ENCODE measurements around the gene SH3GL1. TPM values are rescaled to one million over a fixed set of nuclear protein-coding genes. Genes with fewer than 3 reads are reported as not detected.

The SH3GL1 gene
- total RNA-seq = 10 to 100 TPM; 78.2 to 79.6 TPM

DNA sequence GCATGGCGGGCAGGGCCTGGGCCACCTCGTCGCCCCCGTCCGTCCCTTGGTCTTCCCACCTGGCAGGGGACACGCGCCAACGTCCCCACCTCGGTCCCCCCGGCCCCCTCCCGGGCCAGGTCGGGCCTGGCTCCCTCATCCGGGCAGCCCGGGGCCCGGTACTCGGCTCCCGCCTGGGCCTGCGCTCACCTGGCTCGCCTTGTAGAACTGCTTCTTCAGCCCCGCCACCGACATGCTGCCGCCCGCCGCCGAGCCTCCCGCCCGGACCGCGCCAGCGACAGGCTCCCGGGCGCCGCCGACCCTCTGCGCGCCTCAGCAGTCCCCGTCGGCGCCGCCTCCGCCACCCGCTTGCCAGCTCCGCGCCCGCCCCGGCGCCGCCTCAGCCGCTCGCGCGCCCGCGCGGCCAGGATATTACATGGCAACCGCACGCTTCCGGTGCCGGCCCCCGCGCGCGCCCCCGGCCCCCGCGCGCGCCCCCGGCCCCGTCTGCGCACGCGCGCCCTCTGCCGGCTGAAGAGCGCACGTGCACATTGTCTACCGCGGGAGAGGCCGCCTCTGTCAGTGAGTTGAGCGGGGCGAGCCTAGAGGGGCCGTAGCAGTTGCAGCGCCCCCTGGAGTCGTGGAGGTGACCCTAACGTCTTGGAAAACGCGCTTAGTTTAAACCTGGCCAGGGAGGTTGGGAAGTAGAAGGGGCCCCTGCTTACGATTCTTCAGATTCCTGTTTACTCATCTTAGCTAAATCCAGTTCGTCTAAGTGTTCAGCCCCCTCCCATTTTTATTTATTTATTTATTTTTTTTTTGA, at the start of gene SH3GL1:
Gene SH3GL1 (minus strand): TSS at position 413 of the 802 bp plus-strand sequence. CDS start 179 bp downstream, at position 234.

DNA sequence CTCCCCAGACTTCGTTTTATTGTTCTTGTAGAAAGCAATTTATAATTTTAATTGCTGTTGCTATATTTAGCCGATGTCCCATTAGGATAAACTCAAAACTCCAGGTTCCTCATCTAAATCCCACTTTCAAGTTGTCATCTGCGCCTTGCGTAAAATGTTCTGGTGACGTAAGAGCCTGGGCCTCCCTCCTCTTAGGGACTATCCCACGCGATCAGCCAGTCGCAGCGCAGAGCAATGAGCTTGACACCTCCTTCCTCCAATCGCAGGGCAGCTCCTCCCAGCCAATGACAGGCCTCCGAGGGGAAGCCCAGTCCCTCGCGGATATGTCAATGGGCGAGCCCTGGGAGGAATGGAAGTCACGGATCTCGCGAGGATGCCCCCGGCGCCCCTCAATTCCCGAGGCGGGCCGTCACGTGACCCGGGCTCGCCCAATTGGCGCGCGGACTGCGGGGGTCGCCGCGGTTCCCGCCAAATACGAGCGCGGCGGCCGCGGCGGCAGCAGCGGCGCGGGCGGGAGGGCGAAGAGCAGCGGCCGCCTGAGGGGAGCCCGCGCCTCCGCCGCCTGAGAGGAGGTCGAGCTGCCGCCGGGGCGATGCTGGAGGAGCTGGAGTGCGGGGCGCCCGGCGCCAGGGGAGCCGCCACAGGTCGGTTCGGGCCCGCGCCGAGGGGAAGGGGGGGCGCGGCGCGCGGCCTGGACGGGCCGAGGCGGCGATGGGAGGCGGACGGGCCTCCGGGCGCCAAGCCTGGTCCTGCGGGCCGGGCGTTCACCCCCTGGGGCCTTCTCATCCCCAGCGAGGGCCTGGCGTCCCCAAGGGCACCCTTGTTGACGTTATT, 2.0 kb upstream of the SH3GL1 start, which contains the start of gene CHAF1A:
Gene CHAF1A (plus strand): TSS at position 470 of the 834 bp plus-strand sequence. CDS start 123 bp downstream, at position 593.

GRCh38 chr19:4343370-4344307, 56.7 kb downstream of the SH3GL1 start, which contains the start of gene MPND:
Gene MPND (plus strand): TSS chr19:4343562. CDS start chr19:4343594, 32 bp downstream.

DNA sequence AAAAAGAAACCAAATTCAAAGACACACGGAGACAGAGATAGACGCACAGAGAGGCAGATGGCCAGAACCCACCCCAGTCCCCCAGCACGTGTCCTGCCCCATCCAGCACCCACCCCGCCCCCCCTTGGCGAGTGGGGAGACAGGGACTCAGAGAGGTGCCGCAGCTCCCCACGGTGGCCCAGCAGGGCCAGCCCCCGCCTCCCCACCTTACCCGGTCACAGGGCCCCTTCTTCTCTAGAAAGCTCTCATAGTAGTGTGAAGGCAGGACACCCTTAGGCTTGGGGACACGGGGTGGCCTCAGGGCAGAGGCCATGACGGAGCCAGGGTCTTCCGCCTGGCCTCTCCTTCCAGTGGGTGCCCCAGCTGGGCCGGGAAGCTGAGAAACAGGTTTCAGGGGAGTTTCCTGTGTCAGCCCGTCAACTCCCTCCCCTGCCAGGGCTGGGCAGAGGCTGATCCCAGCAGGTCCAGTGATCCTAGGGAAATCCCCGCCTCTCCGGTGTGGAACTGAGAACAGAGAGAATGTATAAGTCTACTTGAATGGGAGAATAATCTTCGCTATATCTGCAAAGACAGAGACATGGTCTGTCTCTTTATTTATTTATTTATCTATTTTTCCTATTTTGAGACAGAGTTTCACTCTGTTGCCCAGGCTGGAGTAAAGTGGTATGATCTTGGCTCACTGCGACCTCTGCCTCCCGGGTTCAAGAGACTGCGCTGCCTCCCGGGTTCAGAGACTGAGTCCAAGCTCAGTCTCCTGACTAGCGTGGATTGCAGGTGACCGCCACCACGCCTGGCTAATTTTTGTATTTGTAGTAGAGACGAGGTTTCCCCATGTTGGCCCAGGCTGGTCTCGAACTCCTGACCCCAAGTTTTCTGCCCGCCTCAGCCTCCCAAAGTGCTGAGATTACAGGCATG, 61.6 kb downstream of the SH3GL1 start, which contains the start of gene STAP2:
Gene STAP2 (minus strand): TSS at position 387 of the 915 bp plus-strand sequence. CDS start 74 bp downstream, at position 313.

Small RNA genes lying within 50 kb of the gene (microRNA-seq; reads per million reads assigned to microRNA genes)
- gene MIR4746 (ENCODE audit: borderline microRNAs expressed, borderline replicate concordance) = 6.5 reads per million, percentile 35 among the genes with 10 or more reads in this experiment

Other genes starting within 250 kb of the SH3GL1 start
- under 1 TPM in 1 of 2 experiments, not detected in 1; 0.17 TPM for gene CREB3L3, start 246.9 kb downstream of the SH3GL1 start, total RNA-seq
- gene SIRT6, start 218.0 kb downstream of the SH3GL1 start, total RNA-seq = 10 to 100 TPM; 30.8 to 35.0 TPM
- 1 to 10 TPM; 1.0 to 1.1 TPM for gene ANKRD24, start 217.9 kb downstream of the SH3GL1 start, total RNA-seq
- under 1 TPM in 1 of 2 experiments, not detected in 1; 0.40 TPM for gene EBI3, start 171.0 kb downstream of the SH3GL1 start, total RNA-seq
- gene YJU2, start 153.5 kb downstream of the SH3GL1 start, total RNA-seq = 10 to 100 TPM; 26.0 TPM
- not detected for gene SHD, start 121.3 kb downstream of the SH3GL1 start, total RNA-seq
- 10 to 100 TPM; 50.3 to 53.2 TPM for gene TMIGD2, start 98.2 kb downstream of the SH3GL1 start, total RNA-seq
- 1 to 10 TPM; 9.5 to 9.6 TPM for gene FSD1, start 95.9 kb downstream of the SH3GL1 start, total RNA-seq
- 10 to 100 TPM; 11.3 to 11.4 TPM for gene STAP2, start 61.7 kb downstream of the SH3GL1 start, total RNA-seq
- 10 to 100 TPM; 19.3 to 20.4 TPM for gene MPND, start 57.0 kb downstream of the SH3GL1 start, total RNA-seq
- gene CHAF1A, start 2.1 kb upstream of the SH3GL1 start, total RNA-seq = 10 to 100 TPM; 54.9 to 60.0 TPM
- 10 to 100 TPM; 50.0 to 57.5 TPM for gene UBXN6, start 57.2 kb upstream of the SH3GL1 start, total RNA-seq
- gene HDGFL2, start 71.8 kb upstream of the SH3GL1 start, total RNA-seq = 10 to 100 TPM; 44.3 to 46.3 TPM
- gene PLIN4, start 117.9 kb upstream of the SH3GL1 start, total RNA-seq = not detected
- not detected for gene PLIN5, start 134.7 kb upstream of the SH3GL1 start, total RNA-seq
- under 1 TPM; 0.05 to 0.10 TPM for gene LRG1, start 139.5 kb upstream of the SH3GL1 start, total RNA-seq
- gene SEMA6B, start 159.1 kb upstream of the SH3GL1 start, total RNA-seq = not detected
- gene TNFAIP8L1, start 239.0 kb upstream of the SH3GL1 start, total RNA-seq = 10 to 100 TPM; 21.8 to 23.6 TPM

Measured in activated naive CD4-positive, alpha-beta T cell treated with anti-CD3 and anti-CD28 coated beads, Interleukin-2, amount 10 ng/mL, durations not matched to agents 5 hours and 36 hours (primary cell).